ENCODE measurements around the gene MINDY3. TPM values are rescaled to one million over a fixed set of nuclear protein-coding genes. Genes with fewer than 3 reads are reported as not detected.

MINDY3 gene
- total and polyA plus RNA-seq, 2 donors (not counting 1 experiment from before 2014, with no cell fraction given), result 11.6 to 29.3 TPM

DNA sequence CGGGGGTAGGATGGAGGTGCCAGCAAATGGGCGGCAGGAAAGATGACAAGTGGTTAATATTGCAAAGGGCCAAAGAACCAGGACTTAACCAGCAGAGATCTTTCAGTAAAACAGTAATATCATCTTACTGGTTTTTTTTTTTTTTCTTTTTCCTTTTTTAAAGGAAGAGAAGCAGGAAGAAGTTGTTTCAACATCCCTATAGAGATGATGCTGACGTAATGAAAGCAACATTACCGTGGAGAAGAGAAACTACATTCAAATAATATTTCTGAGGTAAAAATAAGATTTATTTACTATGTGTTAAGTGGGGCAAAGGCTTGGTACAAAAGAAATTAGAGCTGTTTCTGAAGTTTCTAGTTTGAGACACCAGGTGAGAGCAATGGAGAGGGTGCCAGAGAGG is 11.0 kb downstream of the MINDY3 start:
- H3K27me3 Mint-ChIP-seq, result no peaks in the 10 kb centered on the region
- no CpG with 5 or more reads among the region's 4 CpGs for WGBS (ENCODE audit: insufficient coverage)
- no peaks in the 10 kb centered on the region for H3K27me3 ChIP-seq (replicated peaks in 1 of 4; ENCODE audit: control extremely low read depth in 1 of 4, control insufficient read depth in 3 of 4, insufficient read depth in 4 of 4, low read length in 3 of 4)
- H3K27ac Mint-ChIP-seq, result no peak overlapping the region
- H3K36me3 ChIP-seq (replicated peaks in 1 of 2; ENCODE audit: control extremely low read depth in 1 of 2, control insufficient read depth in 1 of 2, extremely low read depth in 1 of 2, insufficient read depth in 2 of 2, low read length in 1 of 2), result peaks cover 0 to 13% of the 10 kb centered on the region in 2 experiments
- H3K4me1 Mint-ChIP-seq, result peaks cover 12% of the 10 kb centered on the region
- no peak overlapping the region for H2AFZ ChIP-seq (ENCODE audit: insufficient read depth, low read depth, low read length, poor library complexity, severe bottlenecking)
- no peak overlapping the region for H3K4me3 ChIP-seq (ENCODE audit: control extremely low read depth in 1 of 5, extremely low read depth in 1 of 5, insufficient read depth in 1 of 5, low read depth in 2 of 5, low read length in 4 of 5)
- peaks cover 78% of the 10 kb centered on the region for H3K79me2 ChIP-seq (ENCODE audit: control insufficient read depth, insufficient read depth, low read length)
- ATAC-seq (ENCODE audit: low read depth) (no peak), DNase-seq (no peak)
- H3K9me3 ChIP-seq (ENCODE audit: control extremely low read depth in 1 of 3, control insufficient read depth in 2 of 3, insufficient read depth in 1 of 3, low read length in 2 of 3), result peaks cover 0 to 10% (median 5%) of the 10 kb centered on the region in 3 donors
- no peak overlapping the region for H3K4me2 ChIP-seq (replicated peaks; ENCODE audit: low read depth, low read length, poor library complexity, severe bottlenecking)
- H3K27ac ChIP-seq (ENCODE audit: low read length in 2 of 2), result no peak overlapping the region
- H3K9ac ChIP-seq (ENCODE audit: low read length), result no peak overlapping the region
- ChIA-PET POLR2A (no interaction called here), CTCF (no interaction called here)
- H3K9me3 Mint-ChIP-seq (ENCODE audit: insufficient read depth), result peaks cover 21% of the 10 kb centered on the region
- TF ChIP-seq EZH2 (IDR thresholded peaks at IDR 0.05; ENCODE audit: borderline replicate concordance, insufficient read depth, low read depth, low read length, poor library complexity, severe bottlenecking), result no peak
- TF ChIP-seq, protein P1, sequence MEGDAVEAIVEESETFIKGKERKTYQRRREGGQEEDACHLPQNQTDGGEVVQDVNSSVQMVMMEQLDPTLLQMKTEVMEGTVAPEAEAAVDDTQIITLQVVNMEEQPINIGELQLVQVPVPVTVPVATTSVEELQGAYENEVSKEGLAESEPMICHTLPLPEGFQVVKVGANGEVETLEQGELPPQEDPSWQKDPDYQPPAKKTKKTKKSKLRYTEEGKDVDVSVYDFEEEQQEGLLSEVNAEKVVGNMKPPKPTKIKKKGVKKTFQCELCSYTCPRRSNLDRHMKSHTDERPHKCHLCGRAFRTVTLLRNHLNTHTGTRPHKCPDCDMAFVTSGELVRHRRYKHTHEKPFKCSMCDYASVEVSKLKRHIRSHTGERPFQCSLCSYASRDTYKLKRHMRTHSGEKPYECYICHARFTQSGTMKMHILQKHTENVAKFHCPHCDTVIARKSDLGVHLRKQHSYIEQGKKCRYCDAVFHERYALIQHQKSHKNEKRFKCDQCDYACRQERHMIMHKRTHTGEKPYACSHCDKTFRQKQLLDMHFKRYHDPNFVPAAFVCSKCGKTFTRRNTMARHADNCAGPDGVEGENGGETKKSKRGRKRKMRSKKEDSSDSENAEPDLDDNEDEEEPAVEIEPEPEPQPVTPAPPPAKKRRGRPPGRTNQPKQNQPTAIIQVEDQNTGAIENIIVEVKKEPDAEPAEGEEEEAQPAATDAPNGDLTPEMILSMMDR (IDR thresholded peaks at IDR 0.05), result no peak
- H3K4me1 ChIP-seq (ENCODE audit: control insufficient read depth in 2 of 2, insufficient read depth in 2 of 2, low read length in 2 of 2), result no peaks in the 10 kb centered on the region
- no peak overlapping the region for H3K4me3 Mint-ChIP-seq
- peaks cover 34% of the 10 kb centered on the region for H4K20me1 ChIP-seq (ENCODE audit: control insufficient read depth, insufficient read depth, low read length, poor library complexity, severe bottlenecking)
- intact Hi-C loops (cut with micrococcal nuclease), result no loop called here

DNA sequence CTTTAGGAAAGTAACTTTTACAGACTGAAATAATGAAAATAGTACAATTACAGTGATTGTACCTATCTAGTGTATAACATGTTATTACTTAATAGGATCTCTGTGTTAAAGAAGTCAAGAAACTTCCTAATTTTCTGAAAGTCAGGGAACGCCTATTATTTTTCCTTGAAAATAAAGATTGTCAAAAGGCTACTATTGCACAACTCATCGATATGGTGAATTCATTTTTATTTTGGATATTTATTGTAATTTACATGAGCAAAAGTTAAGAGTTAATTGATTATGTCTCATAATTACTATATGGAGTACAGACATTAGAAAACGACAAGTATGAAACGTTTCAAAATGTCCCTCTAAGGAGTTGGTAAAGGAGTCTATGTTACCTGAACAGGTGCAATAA is 12.8 kb downstream of the MINDY3 start:
- Histone ChIP-seq H4K20me1 (ENCODE audit: control insufficient read depth, insufficient read depth, low read length, poor library complexity, severe bottlenecking) (peaks cover 26% of the 10 kb centered on the region), H3K4me3 (ENCODE audit: control extremely low read depth in 1 of 5, extremely low read depth in 1 of 5, insufficient read depth in 1 of 5, low read depth in 2 of 5, low read length in 4 of 5) (no peak overlapping the region), H3K27ac (ENCODE audit: low read length in 2 of 2) (no peak overlapping the region), H2AFZ (ENCODE audit: insufficient read depth, low read depth, low read length, poor library complexity, severe bottlenecking) (no peak overlapping the region), H3K4me1 (ENCODE audit: control insufficient read depth in 2 of 2, insufficient read depth in 2 of 2, low read length in 2 of 2) (no peaks in the 10 kb centered on the region), H3K79me2 (ENCODE audit: control insufficient read depth, insufficient read depth, low read length) (peaks cover 60% of the 10 kb centered on the region), H3K27me3 (replicated peaks in 1 of 4; ENCODE audit: control extremely low read depth in 1 of 4, control insufficient read depth in 3 of 4, insufficient read depth in 4 of 4, low read length in 3 of 4) (no peaks in the 10 kb centered on the region), H3K9me3 (ENCODE audit: control extremely low read depth in 1 of 3, control insufficient read depth in 2 of 3, insufficient read depth in 1 of 3, low read length in 2 of 3) (peaks cover 0 to 10% (median 5%) of the 10 kb centered on the region in 3 donors), H3K4me2 (replicated peaks; ENCODE audit: low read depth, low read length, poor library complexity, severe bottlenecking) (no peak overlapping the region), H3K9ac (ENCODE audit: low read length) (no peak overlapping the region), H3K36me3 (replicated peaks in 1 of 2; ENCODE audit: control extremely low read depth in 1 of 2, control insufficient read depth in 1 of 2, extremely low read depth in 1 of 2, insufficient read depth in 2 of 2, low read length in 1 of 2) (peaks cover 2 to 10% of the 10 kb centered on the region in 2 experiments)
- ChIA-PET POLR2A (no interaction called here), CTCF (interaction anchor here (0.6 kb wide), 1 partner anchor 929 kb away, joined by 4 read pairs; no protein-coding TSS in a partner anchor)
- peaks cover 8% of the 10 kb centered on the region for H3K4me1 Mint-ChIP-seq
- DNase-seq, result no peak
- WGBS (ENCODE audit: insufficient coverage), result no CpG with 5 or more reads among the region's 4 CpGs
- peaks cover 21% of the 10 kb centered on the region for H3K9me3 Mint-ChIP-seq (ENCODE audit: insufficient read depth)
- no peak overlapping the region for H3K4me3 Mint-ChIP-seq
- ATAC-seq (ENCODE audit: low read depth), result no peak
- intact Hi-C loops (cut with micrococcal nuclease), result no loop called here
- H3K27me3 Mint-ChIP-seq, result no peaks in the 10 kb centered on the region
- H3K27ac Mint-ChIP-seq, result no peak overlapping the region
- TF ChIP-seq, protein P1 (IDR thresholded peaks at IDR 0.05), result no peak
- TF ChIP-seq EZH2 (IDR thresholded peaks at IDR 0.05; ENCODE audit: borderline replicate concordance, insufficient read depth, low read depth, low read length, poor library complexity, severe bottlenecking), result no peak
